ENCODE data around the gene CPA3. TPM values are rescaled to one million over a fixed set of nuclear protein-coding genes. Genes with fewer than 3 reads are reported as not detected.

CPA3 gene
- total RNA-seq, 2 donors from 2014 or later, result 2.6 to 8.1 TPM

DNA sequence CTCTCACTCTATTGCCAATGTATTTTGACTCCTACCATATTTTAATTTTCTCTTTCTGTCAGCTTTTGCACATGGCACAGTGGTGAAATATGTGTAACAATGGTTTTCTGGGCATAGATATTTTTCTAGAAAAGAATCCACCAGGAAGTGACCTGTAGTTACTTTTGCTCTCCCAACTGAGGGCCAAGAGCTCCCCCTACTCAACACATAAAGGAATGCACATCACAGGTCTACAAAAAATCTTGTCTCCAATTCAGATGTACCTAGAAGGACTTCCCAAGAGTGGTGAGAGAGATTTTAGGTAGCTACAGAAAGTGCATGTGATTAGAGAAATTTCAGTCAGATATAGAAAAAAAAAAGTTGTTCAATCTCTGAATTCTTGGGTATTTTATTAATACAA is 15.6 kb downstream of the CPA3 start:
- intact Hi-C loops (cut with DNase I), result no loop called here
- no peak overlapping the region for H3K4me3 ChIP-seq
- no peaks in the 10 kb centered on the region for H3K9me3 ChIP-seq
- no peak for TF ChIP-seq POLR2A (IDR thresholded peaks at IDR 0.05)
- TF ChIP-seq CTCF (IDR thresholded peaks at IDR 0.05), result no peak
- TF ChIP-seq POLR2AphosphoS5 (IDR thresholded peaks at IDR 0.05), result no peak
- H3K27ac ChIP-seq, result no peak overlapping the region
- no peaks in the 10 kb centered on the region for H3K36me3 ChIP-seq
- no peak for DNase-seq (ENCODE audit: low spot score)
- H3K27me3 ChIP-seq (replicated peaks; ENCODE audit: insufficient read depth), result no peaks in the 10 kb centered on the region
- H3K4me1 ChIP-seq (replicated peaks), result no peaks in the 10 kb centered on the region

DNA sequence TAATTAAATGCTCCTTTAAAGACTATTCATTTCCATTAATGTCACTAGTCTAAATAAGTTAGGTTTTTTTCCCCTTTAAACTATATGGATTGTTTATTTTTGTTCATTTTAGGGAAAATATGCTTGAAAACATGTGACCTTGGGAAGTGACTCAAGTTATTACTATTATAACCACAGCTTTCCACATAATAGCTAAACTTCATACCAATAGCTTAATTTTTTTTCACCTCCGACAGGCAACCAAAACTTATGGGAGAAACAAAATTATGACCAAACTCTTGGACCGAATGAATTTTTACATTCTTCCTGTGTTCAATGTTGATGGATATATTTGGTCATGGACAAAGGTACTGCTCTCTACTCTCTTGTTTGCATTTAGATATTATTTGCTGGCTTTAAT is 16.2 kb downstream of the CPA3 start:
- H3K36me3 ChIP-seq, result no peaks in the 10 kb centered on the region
- no peak for TF ChIP-seq POLR2AphosphoS5 (IDR thresholded peaks at IDR 0.05)
- TF ChIP-seq POLR2A (IDR thresholded peaks at IDR 0.05), result no peak
- TF ChIP-seq CTCF (IDR thresholded peaks at IDR 0.05), result no peak
- no peak for DNase-seq (ENCODE audit: low spot score)
- intact Hi-C loops (cut with DNase I), result no loop called here
- H3K4me3 ChIP-seq, result no peak overlapping the region
- WGBS, result 82% methylated on average over 2 of the region's 2 CpGs
- H3K27me3 ChIP-seq (replicated peaks; ENCODE audit: insufficient read depth), result no peaks in the 10 kb centered on the region
- H3K9me3 ChIP-seq, result no peaks in the 10 kb centered on the region
- no peaks in the 10 kb centered on the region for H3K4me1 ChIP-seq (replicated peaks)
- H3K27ac ChIP-seq, result no peak overlapping the region

- no peak overlapping the region for H3K27ac ChIP-seq
- intact Hi-C loops (cut with DNase I), result no loop called here
- no peaks in the 10 kb centered on the region for H3K9me3 ChIP-seq
- no peak overlapping the region for H3K4me3 ChIP-seq
- no peaks in the 10 kb centered on the region for H3K36me3 ChIP-seq
- H3K27me3 ChIP-seq (replicated peaks; ENCODE audit: insufficient read depth), result no peaks in the 10 kb centered on the region
- WGBS, result 38% methylated on average over 4 of the region's 4 CpGs
- no peak for DNase-seq (ENCODE audit: low spot score)
- no peaks in the 10 kb centered on the region for H3K4me1 ChIP-seq (replicated peaks)
- TF ChIP-seq CTCF (IDR thresholded peaks at IDR 0.05), result no peak
- no peak for TF ChIP-seq POLR2A (IDR thresholded peaks at IDR 0.05)
- TF ChIP-seq POLR2AphosphoS5 (IDR thresholded peaks at IDR 0.05), result no peak
Measured at GRCh38 chr3:148882288-148882687, 17.2 kb downstream of the CPA3 start.

- no peak for TF ChIP-seq POLR2A (IDR thresholded peaks at IDR 0.05)
- no peak for TF ChIP-seq POLR2AphosphoS5 (IDR thresholded peaks at IDR 0.05)
- TF ChIP-seq CTCF (IDR thresholded peaks at IDR 0.05), result no peak
- Histone ChIP-seq H3K9me3 (no peaks in the 10 kb centered on the region), H3K4me3 (no peak overlapping the region), H3K4me1 (replicated peaks) (no peaks in the 10 kb centered on the region), H3K27me3 (replicated peaks; ENCODE audit: insufficient read depth) (no peaks in the 10 kb centered on the region), H3K36me3 (no peaks in the 10 kb centered on the region), H3K27ac (no peak overlapping the region)
- intact Hi-C loops (cut with DNase I), result no loop called here
- 85% methylated on average over 1 of the region's 1 CpG for WGBS
- no peak for DNase-seq (ENCODE audit: low spot score)
Measured at GRCh38 chr3:148883163-148883562, 18.1 kb downstream of the CPA3 start.

- H3K4me3 ChIP-seq, result no peak overlapping the region
- intact Hi-C loops (cut with DNase I), result no loop called here
- no peaks in the 10 kb centered on the region for H3K27me3 ChIP-seq (replicated peaks; ENCODE audit: insufficient read depth)
- H3K9me3 ChIP-seq, result no peaks in the 10 kb centered on the region
- no peak for DNase-seq (ENCODE audit: low spot score)
- H3K36me3 ChIP-seq, result no peaks in the 10 kb centered on the region
- no peaks in the 10 kb centered on the region for H3K4me1 ChIP-seq (replicated peaks)
- no peak overlapping the region for H3K27ac ChIP-seq
- TF ChIP-seq POLR2A (IDR thresholded peaks at IDR 0.05) (no peak), POLR2AphosphoS5 (IDR thresholded peaks at IDR 0.05) (no peak), CTCF (IDR thresholded peaks at IDR 0.05) (no peak)
Measured at GRCh38 chr3:148884261-148884660, 19.2 kb downstream of the CPA3 start.
